OCI-LY7 (cell line): ENCODE data around the gene REEP3. TPM values are rescaled to one million over a fixed set of nuclear protein-coding genes. Genes with fewer than 3 reads are reported as not detected.

Experiments
- BruUV-seq: library from RNA; stranded (reverse); fragments of 400-500 nt; replicated peaks from 2 replicates; lab custom pipeline; 2021; lab: Mats Ljungman, UMichigan
- CTCF ChIA-PET: fragments of 300-600 bp; sonication (Branson Sonifier 250); formaldehyde crosslinking; loops from one replicate; lab custom pipeline; 2022; ENCODE audit warnings: antibody characterized with exemption; ENCODE audit not compliant: unreplicated experiment; lab: Charles Lee
- POLR2A ChIA-PET: fragments of 300-600 bp; sonication (Branson Sonifier 250); formaldehyde crosslinking; loops from one replicate; lab custom pipeline; 2022; ENCODE audit warnings: antibody characterized with exemption; lab: Charles Lee
- DNase-seq: peaks from one replicate; pipeline ENCODE4 v3.0.0-alpha.2; 2015; ENCODE audit warnings: low spot score
- H2AFZ ChIP-seq: fragments of 200-600 bp; sonication (generic), shearing (Covaris generic); 2 replicates; pipeline ENCODE4 v1.6.1; 2014; ENCODE audit warnings: mild to moderate bottlenecking, antibody characterized with exemption, low read length, moderate library complexity
- H3K27ac ChIP-seq: fragments of 200-600 bp; sonication (generic); 2 replicates; pipeline ENCODE4 v1.5.1; 2014; ENCODE audit warnings: mixed run types, low read depth, mild to moderate bottlenecking, moderate library complexity, low read length, inconsistent platforms; ENCODE audit not compliant: poor library complexity, severe bottlenecking
- H3K36me3 ChIP-seq: fragments of 200-600 bp; sonication (generic); 2 replicates; pipeline ENCODE4 v1.6.1; 2014; ENCODE audit warnings: mild to moderate bottlenecking, antibody characterized with exemption, low read length, moderate library complexity, mixed read lengths; ENCODE audit not compliant: insufficient read depth
- H3K4me1 ChIP-seq: fragments of 200-600 bp; sonication (generic); 2 replicates; pipeline ENCODE4 v1.5.1; 2014; ENCODE audit warnings: mild to moderate bottlenecking, low read length; ENCODE audit not compliant: insufficient read depth, poor library complexity, severe bottlenecking
- H3K4me2 ChIP-seq: fragments of 200-600 bp; sonication (generic); 2 replicates; pipeline ENCODE4 v1.6.1; 2014; ENCODE audit warnings: mild to moderate bottlenecking, low read length
- H3K4me3 ChIP-seq: fragments of 200-600 bp; sonication (generic); 2 replicates; pipeline ENCODE4 v1.5.1; 2014; ENCODE audit warnings: mild to moderate bottlenecking, low read depth, low read length; ENCODE audit not compliant: poor library complexity, severe bottlenecking
- H3K79me2 ChIP-seq: fragments of 200-600 bp; sonication (generic); 2 replicates; pipeline ENCODE4 v1.6.1; 2016; ENCODE audit warnings: low read depth, mild to moderate bottlenecking, low read length, moderate library complexity, mixed read lengths; ENCODE audit not compliant: insufficient read depth
- H3K9me2 ChIP-seq: fragments of 200-600 bp; sonication (generic); 2 replicates; pipeline ENCODE4 v1.6.1; 2016; ENCODE audit warnings: mild to moderate bottlenecking, low read length, mixed read lengths; ENCODE audit not compliant: insufficient read depth
- H3K9me3 ChIP-seq: fragments of 200-600 bp; sonication (generic); 2 replicates; pipeline ENCODE4 v1.6.1; 2014; ENCODE audit warnings: mild to moderate bottlenecking, mixed run types, low read length, mixed read lengths
- H4K20me1 ChIP-seq: fragments of 200-600 bp; sonication (generic); 2 replicates; pipeline ENCODE4 v1.6.1; 2014; ENCODE audit warnings: mild to moderate bottlenecking, antibody characterized with exemption, low read length, moderate library complexity, mixed read lengths; ENCODE audit not compliant: insufficient read depth
- EZH2phosphoT487 ChIP-seq: fragments of 200-600 bp; sonication (generic); IDR thresholded peaks from 2 replicates; pipeline ENCODE4 v1.6.1; 2018; ENCODE audit warnings: low read depth, borderline replicate concordance, mild to moderate bottlenecking, mixed run types, antibody characterized with exemption, low read length, moderate library complexity, mixed read lengths
- intact Hi-C: fragments of 100-400 bp; cut with micrococcal nuclease; formaldehyde crosslinking; loops from one replicate; pipeline ENCODE4 v1.10.0; 2022; ENCODE audit not compliant: unreplicated experiment
- total RNA-seq, 2 experiments: library from RNA; depleted of rRNA in 1 of 2; stranded (reverse); fragments of >200 nt in 1 of 2; shearing (Covaris generic) in 1 of 2; gene quantifications; 2 replicates each; pipeline ENCODE4 v1.2.3, GENCODE V29; 2014 to 2022
- TF ChIP-seq, protein P1 (sequence below): fragments of 200-600 bp; sonication (generic); conservative IDR thresholded peaks from 2 replicates; pipeline ENCODE4 v1.5.1; 2014; ENCODE audit warnings: mild to moderate bottlenecking, antibody characterized with exemption, low read length, moderate library complexity, mixed read lengths

The REEP3 gene
- total RNA-seq, 2 experiments from 2014 or later, result 3.6 to 11.0 TPM

DNA sequence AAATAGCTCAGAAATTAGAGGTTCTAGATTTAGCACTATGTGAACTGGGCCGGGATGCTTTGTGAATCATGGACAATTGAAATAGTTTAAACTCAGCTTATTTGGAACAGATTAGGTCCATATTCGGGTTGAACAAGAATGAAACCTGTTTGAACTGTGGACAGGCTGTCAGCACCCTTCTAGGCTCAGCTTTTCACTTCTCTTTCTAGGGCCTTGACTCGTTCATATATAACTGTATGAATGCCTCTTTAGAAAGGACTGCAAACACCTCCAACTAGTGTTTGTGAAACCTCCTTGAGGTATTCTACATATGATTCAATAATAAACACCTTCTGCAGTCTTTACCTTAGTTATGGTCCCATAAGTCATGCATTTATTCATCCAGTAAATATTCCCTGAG lies 115.6 kb downstream of the REEP3 start:
- DNase-seq, result no peak
- TF ChIP-seq, protein P1, sequence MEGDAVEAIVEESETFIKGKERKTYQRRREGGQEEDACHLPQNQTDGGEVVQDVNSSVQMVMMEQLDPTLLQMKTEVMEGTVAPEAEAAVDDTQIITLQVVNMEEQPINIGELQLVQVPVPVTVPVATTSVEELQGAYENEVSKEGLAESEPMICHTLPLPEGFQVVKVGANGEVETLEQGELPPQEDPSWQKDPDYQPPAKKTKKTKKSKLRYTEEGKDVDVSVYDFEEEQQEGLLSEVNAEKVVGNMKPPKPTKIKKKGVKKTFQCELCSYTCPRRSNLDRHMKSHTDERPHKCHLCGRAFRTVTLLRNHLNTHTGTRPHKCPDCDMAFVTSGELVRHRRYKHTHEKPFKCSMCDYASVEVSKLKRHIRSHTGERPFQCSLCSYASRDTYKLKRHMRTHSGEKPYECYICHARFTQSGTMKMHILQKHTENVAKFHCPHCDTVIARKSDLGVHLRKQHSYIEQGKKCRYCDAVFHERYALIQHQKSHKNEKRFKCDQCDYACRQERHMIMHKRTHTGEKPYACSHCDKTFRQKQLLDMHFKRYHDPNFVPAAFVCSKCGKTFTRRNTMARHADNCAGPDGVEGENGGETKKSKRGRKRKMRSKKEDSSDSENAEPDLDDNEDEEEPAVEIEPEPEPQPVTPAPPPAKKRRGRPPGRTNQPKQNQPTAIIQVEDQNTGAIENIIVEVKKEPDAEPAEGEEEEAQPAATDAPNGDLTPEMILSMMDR, result no peak
- TF ChIP-seq EZH2phosphoT487, result no peak
- no peaks in the 10 kb centered on the region for H4K20me1 ChIP-seq
- no TSS peak for BruUV-seq
- H2AFZ ChIP-seq, result no peak overlapping the region
- H3K9me2 ChIP-seq, result no peaks in the 10 kb centered on the region
- no peak overlapping the region for H3K27ac ChIP-seq
- CTCF ChIA-PET, result no interaction called here
- no peaks in the 10 kb centered on the region for H3K9me3 ChIP-seq
- H3K36me3 ChIP-seq, result no peaks in the 10 kb centered on the region
- no peaks in the 10 kb centered on the region for H3K4me1 ChIP-seq
- H3K79me2 ChIP-seq, result no peaks in the 10 kb centered on the region
- POLR2A ChIA-PET, result interaction anchor here (0.7 kb wide), 1 partner anchor 348 kb away, joined by 3 read pairs; no protein-coding TSS in a partner anchor
- H3K4me3 ChIP-seq, result no peak overlapping the region
- H3K4me2 ChIP-seq, result no peak overlapping the region
- intact Hi-C loops, result no loop called here

DNA sequence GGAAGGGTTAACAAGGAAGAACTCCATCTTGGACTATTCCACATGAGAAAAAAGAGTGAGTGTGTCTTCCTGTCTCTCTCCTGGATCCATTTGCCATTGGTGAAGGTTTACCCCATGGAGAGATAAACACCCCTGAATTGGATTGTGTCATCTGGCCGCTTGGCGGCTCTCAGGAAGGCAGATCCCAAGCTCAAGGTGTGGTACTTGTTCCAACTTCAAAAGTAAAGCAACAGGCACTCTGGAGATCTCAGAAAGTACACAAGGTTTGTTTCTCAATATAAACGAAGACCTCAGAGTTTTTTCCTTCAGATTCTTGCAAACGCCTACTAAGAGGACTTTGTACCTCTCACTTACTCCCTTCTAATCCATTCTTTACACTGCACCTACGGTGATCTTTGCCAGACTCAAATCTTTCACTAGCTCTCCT lies 116.7 kb downstream of the REEP3 start:
- intact Hi-C loops, result no loop called here
- BruUV-seq, result no TSS peak

DNA sequence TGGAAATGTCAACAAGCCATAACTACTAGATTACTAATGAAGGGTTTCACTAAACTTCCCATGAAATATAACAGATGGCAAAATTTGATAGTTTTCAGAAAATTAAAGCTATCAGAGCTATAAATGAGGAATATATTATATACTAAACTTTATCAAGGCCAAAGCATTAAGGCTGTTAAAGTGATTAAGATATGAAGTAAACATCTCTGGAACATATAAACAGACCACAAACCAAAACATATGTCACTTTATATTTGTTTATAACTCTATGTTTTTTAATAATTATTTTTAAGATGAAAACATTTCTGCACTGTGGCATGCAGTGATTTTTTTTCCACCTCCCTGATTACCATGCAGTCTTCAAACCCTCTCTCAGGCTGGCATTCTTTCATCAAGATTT lies 120.2 kb downstream of the REEP3 start:
- Histone ChIP-seq H3K9me2 (no peaks in the 10 kb centered on the region), H2AFZ (no peak overlapping the region), H3K4me1 (no peaks in the 10 kb centered on the region), H3K79me2 (no peaks in the 10 kb centered on the region), H4K20me1 (no peaks in the 10 kb centered on the region), H3K27ac (no peak overlapping the region), H3K4me3 (no peak overlapping the region), H3K36me3 (no peaks in the 10 kb centered on the region), H3K9me3 (no peaks in the 10 kb centered on the region), H3K4me2 (no peak overlapping the region)
- no TSS peak for BruUV-seq
- intact Hi-C loops, result no loop called here
- DNase-seq, result no peak
- ChIA-PET CTCF (no interaction called here), POLR2A (interaction anchor here (0.7 kb wide), 1 partner anchor 13 kb away, joined by 3 read pairs; no protein-coding TSS in a partner anchor)
- TF ChIP-seq, protein P1, result no peak
- TF ChIP-seq EZH2phosphoT487, result no peak

More for the DNA sequence above, 116.7 kb downstream of the REEP3 start:
- POLR2A ChIA-PET, result interaction anchor here (1.0 kb wide), 1 partner anchor 472 kb away, joined by 3 read pairs; no protein-coding TSS in a partner anchor
- H2AFZ ChIP-seq, result no peak overlapping the region
- H3K4me2 ChIP-seq, result no peak overlapping the region
- H3K4me3 ChIP-seq, result no peak overlapping the region
- no peak overlapping the region for H3K27ac ChIP-seq
- CTCF ChIA-PET, result no interaction called here
- no peaks in the 10 kb centered on the region for H3K36me3 ChIP-seq
- H3K9me3 ChIP-seq, result no peaks in the 10 kb centered on the region
- H4K20me1 ChIP-seq, result no peaks in the 10 kb centered on the region
- H3K79me2 ChIP-seq, result no peaks in the 10 kb centered on the region
- TF ChIP-seq EZH2phosphoT487, result no peak
- TF ChIP-seq, protein P1, result no peak
- no peak for DNase-seq
- H3K4me1 ChIP-seq, result no peaks in the 10 kb centered on the region
- no peaks in the 10 kb centered on the region for H3K9me2 ChIP-seq
